Stimulated activated CD8-positive, alpha-beta memory T cell treated with anti-CD3 and anti-CD28 coated beads, Interleukin-7, amount 100 ng/mL, for 24 hours (primary cell): ENCODE results near the gene ID2.

ENCODE experiments used
- DNase-seq: peaks from one replicate; pipeline ENCODE4 v3.0.0-alpha.2; 2020; ENCODE audit warnings: low read depth

Gene ID2

GRCh38 chr2:8681786-8682692, at the start of gene ID2:
Gene ID2 (plus strand): TSS chr2:8682056. CDS start chr2:8682166, 110 bp downstream.
- peak; percentile 94 for DNase-seq

DNA sequence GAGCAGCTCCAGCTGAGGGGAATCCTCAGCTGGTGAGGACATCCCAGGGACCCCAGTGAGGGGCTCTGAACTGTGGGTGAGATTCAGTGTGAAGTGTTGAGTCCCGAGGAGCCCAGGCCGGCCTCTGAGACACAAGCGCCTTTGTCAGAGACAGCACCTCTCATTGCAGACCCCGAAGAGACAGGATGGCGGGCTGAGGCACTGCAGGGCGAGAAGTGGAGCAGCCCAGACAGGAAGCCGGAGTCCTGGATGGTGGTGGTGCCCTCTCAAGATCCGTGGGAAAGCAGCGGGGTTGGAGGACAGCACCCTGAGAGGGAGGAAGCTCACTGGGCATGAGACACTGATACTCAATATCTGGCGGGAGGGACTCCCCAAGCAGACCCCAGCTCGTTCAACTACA, 49.1 kb upstream of the ID2 start:
- no peak for DNase-seq

DNA sequence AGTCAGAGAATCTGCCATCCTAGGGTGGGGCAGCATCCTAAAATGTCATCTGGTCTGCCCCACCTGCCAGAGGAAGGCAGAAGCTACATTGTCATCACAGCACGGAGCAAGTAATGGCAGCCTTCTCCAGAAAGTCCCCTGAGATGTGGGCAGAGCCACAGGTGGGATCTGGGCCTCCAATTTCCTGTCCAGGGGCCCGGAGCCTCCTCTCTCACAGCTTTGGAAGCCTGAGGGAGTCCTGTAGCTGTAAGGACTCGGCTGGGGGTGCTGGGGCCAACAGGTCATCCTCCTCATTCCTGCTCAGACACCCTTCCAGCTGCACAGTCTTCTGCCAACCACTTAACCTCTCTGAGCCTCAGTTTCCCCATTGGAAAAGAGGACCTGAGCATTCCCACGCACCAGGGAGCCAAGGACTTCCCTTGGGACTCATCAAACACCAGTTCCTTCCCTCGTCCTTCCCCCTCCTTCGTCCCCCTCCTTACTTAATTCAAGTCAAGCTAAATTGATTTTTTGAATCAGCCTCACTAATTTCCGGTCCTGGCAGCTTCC, 48.6 kb upstream of the ID2 start:
- DNase-seq: no peak

DNA sequence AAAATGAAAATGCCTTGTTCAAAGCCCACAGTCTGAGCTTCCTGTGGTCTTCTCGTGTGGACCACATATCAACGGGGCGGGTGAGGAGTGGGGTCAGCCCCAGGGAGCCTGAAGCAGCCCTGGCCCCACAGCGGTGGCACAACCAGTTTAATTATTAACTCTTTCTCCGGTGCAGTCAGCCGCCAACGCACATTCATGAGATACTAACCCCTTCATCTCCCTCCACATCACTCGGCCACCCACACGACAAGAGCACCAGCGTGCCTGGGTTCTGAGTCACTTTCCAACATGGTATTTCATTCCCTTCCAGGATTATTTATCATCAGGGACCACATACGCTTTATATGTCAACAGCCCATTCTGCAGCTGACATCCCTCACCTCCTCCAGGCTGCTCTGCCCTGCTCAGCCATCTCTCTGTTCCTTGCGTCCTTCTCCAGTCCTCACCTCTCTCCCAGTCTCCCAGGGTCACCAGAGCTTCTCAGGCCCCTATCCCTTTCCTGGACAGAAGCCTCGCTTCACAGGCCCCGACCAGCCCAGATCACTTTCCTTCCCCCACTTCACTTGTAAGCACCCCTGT, 48.0 kb upstream of the ID2 start:
- no peak for DNase-seq

DNA sequence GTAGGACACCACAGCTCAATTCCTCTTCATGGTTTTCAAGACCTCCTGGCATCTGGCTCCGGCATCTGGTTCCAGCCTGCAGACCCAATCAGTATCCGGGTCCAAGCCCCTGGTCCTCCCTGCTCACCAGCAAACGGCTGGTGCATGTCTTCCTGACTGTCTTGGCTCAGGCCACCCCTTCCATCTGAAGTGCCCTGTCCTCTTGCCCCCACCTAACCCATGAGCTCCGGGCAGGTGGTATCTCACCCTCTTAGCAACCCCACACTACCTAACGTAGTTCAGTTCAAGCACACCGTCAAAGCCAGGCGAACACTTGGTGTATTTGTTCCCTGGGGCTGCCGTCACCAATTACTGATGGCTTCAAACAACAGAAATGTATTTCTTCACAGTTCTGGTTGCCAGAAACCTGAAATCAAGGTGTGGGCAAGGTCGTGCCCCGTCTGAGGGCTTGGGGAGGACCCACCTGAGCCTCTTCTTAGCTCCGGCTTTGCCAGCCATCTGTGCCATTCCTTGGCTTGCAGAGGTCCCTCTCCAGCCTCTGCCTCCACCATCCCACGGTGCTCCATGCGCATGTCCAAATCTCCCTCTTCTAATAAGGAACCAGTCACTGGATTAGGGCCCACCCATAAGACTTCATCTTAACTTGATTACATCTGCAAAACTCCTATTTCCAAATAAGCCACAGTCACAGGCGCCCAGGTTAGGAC, 47.2 kb upstream of the ID2 start:
- no peak for DNase-seq

- DNase-seq: no peak
These were observed 45.8 kb upstream of the ID2 start for GRCh38 chr2:8636041-8636491.

DNA sequence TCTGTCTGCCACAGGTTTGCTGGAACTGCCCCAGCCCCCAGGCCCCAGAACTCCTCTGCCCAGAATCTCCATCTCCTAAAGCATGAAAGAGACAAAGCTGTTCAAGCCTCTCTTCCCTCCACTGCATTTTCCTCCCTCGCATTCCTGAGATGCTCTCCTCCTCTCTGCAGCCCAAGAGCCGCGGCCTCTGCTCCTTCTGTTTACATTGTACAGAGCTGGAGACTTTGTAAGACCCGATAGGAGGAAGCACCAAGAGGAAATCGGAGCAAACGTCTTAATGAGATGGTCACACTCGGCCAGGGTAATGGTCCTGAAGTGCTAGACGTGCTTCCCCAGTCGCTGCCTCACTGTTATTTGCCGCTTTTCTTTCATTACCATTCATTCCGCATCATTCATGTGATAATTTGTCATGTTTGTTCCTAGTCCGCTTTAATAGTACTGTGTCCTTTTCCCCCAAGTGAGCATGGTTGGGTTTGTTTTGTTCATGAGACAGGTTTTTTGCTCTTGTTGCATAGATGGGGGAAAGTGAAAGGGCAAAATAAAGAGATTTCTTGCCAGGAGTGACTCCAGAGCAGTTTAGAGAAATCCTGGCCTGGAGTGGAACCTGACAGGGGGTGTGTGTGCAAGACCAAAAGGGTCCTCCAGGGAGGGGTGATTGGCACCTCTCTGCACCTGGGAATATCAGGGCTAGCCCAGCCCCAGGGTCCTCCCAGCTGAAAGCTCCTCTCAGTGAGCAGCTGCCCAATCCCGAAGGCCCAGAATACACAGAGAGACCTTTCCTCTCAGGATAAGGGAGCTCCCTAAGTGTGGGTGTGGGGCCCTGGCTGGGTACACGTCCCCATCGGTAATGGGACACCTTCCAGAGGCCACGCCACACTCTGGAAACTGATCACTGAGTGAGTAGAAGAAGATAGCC, 44.9 kb upstream of the ID2 start:
- DNase-seq: no peak

DNA sequence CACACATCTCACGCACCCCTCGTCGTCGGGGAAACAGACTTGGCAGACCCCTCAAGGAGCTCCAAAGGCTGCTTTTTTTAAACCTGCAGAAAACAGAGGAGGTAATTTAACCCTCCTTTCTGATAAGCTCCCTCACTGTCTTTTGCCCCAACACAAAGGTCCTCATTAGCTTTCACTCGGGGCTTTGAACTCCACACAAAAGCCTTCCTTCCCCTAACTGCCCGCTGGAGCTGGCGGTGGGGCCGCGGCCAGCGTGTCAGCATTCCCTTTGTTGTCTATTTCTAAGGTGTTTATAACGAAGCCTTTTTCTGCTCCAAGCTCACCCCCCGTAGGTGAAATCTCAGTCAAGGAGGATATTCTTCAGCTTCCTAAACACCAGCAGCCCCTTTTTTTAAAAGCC, 43.5 kb upstream of the ID2 start:
- no peak for DNase-seq

DNA sequence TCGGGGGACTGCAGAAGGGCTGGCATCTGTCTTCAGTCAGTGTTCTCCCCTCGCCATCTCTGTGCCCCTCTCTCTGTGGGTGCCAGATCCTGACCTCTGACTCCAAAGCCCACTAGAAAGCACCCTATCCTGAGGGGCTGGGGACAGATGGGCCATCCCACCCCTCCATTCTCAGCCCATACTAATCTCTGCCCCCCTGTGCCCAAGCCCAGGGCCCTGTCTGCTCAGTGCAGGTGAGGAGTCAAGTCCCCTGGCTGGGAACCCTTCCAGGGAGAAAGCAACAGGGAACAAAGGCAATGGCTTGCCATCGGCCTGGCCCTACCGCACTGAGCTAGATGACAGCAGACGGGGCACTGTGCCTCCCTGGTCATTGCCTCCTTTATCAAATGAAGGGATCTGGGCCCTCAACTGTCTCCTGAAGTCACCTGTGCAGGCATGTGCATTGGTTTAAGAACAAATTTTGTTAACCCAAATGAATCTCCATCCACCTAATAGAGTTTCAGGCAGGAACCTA, 42.7 kb upstream of the ID2 start:
- DNase-seq: no peak

DNA sequence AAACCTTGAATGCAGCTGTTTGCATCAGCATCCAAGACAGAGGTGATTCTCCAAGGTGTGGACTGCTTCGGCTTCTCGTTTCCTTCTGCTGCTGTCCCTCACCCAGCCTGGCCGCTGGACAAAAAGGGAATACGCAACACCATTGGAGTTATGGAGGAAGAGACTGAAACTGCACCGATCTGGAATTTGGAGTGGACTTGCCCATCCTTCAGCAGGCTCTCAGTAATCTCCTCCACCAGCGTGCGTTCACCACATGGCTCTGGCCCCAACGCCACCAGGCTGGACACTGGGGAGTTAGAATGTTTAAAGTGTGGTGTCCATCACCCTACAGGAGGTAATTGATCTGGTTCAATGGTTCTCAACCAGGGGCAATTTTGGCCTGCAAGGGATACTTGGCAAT, 41.4 kb upstream of the ID2 start:
- no peak for DNase-seq

DNA sequence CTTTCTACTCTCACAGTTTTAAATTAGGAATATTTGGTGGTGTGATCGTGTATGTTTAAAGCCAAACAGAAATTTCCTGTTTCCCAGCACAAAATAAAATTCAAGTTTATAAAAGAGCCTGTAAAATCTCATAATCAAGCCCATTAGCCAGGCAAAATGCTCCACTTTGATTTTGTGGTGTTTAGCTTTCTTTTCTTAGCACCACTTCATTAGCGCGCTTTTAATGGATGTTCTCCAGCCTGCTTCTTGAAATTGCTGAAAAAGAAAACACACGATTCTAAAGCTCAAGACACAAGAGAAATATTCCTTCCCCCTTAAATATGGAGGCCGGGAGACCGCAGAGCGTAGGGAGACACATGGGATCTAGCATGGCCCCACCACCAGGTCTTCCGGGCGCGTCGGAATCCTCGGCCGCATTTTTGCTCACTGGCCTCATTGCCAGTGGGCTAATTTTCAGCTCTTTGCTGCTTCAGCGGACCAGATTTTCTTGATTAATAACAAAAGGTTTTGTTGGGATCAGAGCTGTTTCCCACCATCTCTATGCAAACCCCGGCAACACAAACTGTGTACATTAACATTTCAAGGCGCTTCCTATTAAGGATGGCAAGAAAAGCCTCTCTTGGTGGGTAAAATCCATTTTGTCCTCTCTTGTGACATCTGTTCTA, 40.4 kb upstream of the ID2 start:
- no peak for DNase-seq

- DNase-seq: no peak
These were observed 39.3 kb upstream of the ID2 start for GRCh38 chr2:8642366-8643068.

- DNase-seq: no peak
These were observed 38.4 kb upstream of the ID2 start for GRCh38 chr2:8643250-8643995.

GRCh38 chr2:8643996-8644356, 37.9 kb upstream of the ID2 start:
- DNase-seq: no peak

GRCh38 chr2:8644605-8645175, 37.2 kb upstream of the ID2 start:
- no peak for DNase-seq

GRCh38 chr2:8645176-8645831, 36.6 kb upstream of the ID2 start:
- DNase-seq: no peak

GRCh38 chr2:8646731-8647461, 35.0 kb upstream of the ID2 start:
- no peak for DNase-seq

- DNase-seq: no peak
These were observed 34.4 kb upstream of the ID2 start for GRCh38 chr2:8647462-8647857.
